H1 (cell line): ENCODE results near the gene MRPL19. TPM values are rescaled to one million over a fixed set of nuclear protein-coding genes. Genes with fewer than 3 reads are reported as not detected.
A peak's percentile ranks its signal among the peaks of the same experiment; 100 is the strongest.

Experiments
- CTCF ChIA-PET: fragments of 300-600 bp; sonication (Branson Sonifier 250); formaldehyde crosslinking; loops from one replicate; lab custom pipeline; 2021; ENCODE audit not compliant: partially characterized antibody; lab: Charles Lee
- POLR2A ChIA-PET: fragments of 300-600 bp; sonication (Branson Sonifier 250); formaldehyde crosslinking; loops from one replicate; lab custom pipeline; 2021; ENCODE audit warnings: inconsistent platforms; ENCODE audit not compliant: partially characterized antibody; lab: Charles Lee
- DNase-seq, 2 experiments: peaks; one replicate each; pipeline versions ENCODE4 v3.0.0 to v3.0.0-alpha.2; 2010 to 2022; ENCODE audit warnings: low spot score in 2 of 2, low read depth in 1 of 2, mixed read lengths in 1 of 2
- FAIRE-seq: peaks from 2 replicates; lab custom pipeline; 2011; peaks lifted over from hg19 to GRCh38; lab: Jason Lieb, UNC
- H2AFZ ChIP-seq: 2 replicates; pipeline ENCODE4 v1.8.1; 2012; ENCODE audit warnings: low read length, inconsistent platforms
- H2AK5ac ChIP-seq: 2 replicates; pipeline ENCODE4 v1.6.1; 2013; ENCODE audit warnings: low read depth, low read length
- H2BK120ac ChIP-seq: replicated peaks from 2 replicates; pipeline ENCODE3; 2013; ENCODE audit warnings: low read depth, low read length, inconsistent platforms
- H2BK12ac ChIP-seq: 2 replicates; pipeline ENCODE4 v1.6.1; 2013; ENCODE audit warnings: low read depth, low read length
- H2BK15ac ChIP-seq: 2 replicates; pipeline ENCODE4 v1.6.1; 2013; ENCODE audit warnings: low read length
- H2BK20ac ChIP-seq: 2 replicates; pipeline ENCODE4 v1.6.1; 2013; ENCODE audit warnings: low read length
- H2BK5ac ChIP-seq: 2 replicates; pipeline ENCODE4 v1.6.1; 2013; ENCODE audit warnings: low read depth, low read length
- H3K14ac ChIP-seq: 2 replicates; pipeline ENCODE4 v1.6.1; 2013; ENCODE audit warnings: inconsistent platforms; ENCODE audit not compliant: insufficient read length
- H3K18ac ChIP-seq: 2 replicates; pipeline ENCODE4 v1.6.1; 2013; ENCODE audit warnings: low read length; ENCODE audit errors: extremely low read depth
- H3K23ac ChIP-seq: 2 replicates; pipeline ENCODE4 v1.6.1; 2013; ENCODE audit warnings: inconsistent platforms; ENCODE audit not compliant: insufficient read length
- H3K23me2 ChIP-seq: 2 replicates; pipeline ENCODE4 v1.6.1; 2013; ENCODE audit warnings: low read depth, low read length
- H3K27ac ChIP-seq: 2 replicates; pipeline ENCODE4 v1.6.1; 2011; ENCODE audit warnings: low read depth, low read length, inconsistent platforms
- H3K27me3 ChIP-seq, 4 experiments: replicated peaks in 1 of 4; 1 replicate in 1 of 4; 2 replicates in 3 of 4; pipeline versions ENCODE4 v1.6.1 to v1.8.1; 2011 to 2013; ENCODE audit warnings: low read length in 3 of 4, mild to moderate bottlenecking in 3 of 4, inconsistent platforms in 2 of 4, mixed read lengths in 2 of 4, moderate library complexity in 1 of 4; ENCODE audit not compliant: control insufficient read depth in 3 of 4, insufficient read depth in 3 of 4; ENCODE audit errors: extremely low read depth in 1 of 4
- H3K36me3 ChIP-seq, 4 experiments: 2 replicates each; pipeline versions ENCODE4 v1.6.1 to v1.8.1; 2011 to 2013; ENCODE audit warnings: mild to moderate bottlenecking in 4 of 4, low read length in 3 of 4, moderate library complexity in 2 of 4, control low read depth in 1 of 4, inconsistent platforms in 1 of 4; ENCODE audit not compliant: insufficient read depth in 4 of 4, control insufficient read depth in 2 of 4
- H3K4ac ChIP-seq: replicated peaks from 2 replicates; pipeline ENCODE3; 2013; ENCODE audit warnings: low read length, low read depth, mixed read lengths, inconsistent platforms; ENCODE audit not compliant: insufficient read length
- H3K4me1 ChIP-seq, 4 experiments: replicated peaks in 1 of 4; 1 replicate in 1 of 4; 2 replicates in 3 of 4; pipeline versions ENCODE4 v1.6.1 to v1.8.1; 2011 to 2013; ENCODE audit warnings: low read length in 3 of 4, inconsistent platforms in 2 of 4, mixed read lengths in 1 of 4; ENCODE audit not compliant: insufficient read depth in 4 of 4, control insufficient read depth in 3 of 4
- H3K4me2 ChIP-seq, 2 experiments: 2 replicates each; pipeline versions ENCODE4 v1.6.1 to v1.8.1; 2011 to 2013; ENCODE audit warnings: low read depth in 2 of 2, low read length in 2 of 2, control low read depth in 1 of 2, inconsistent platforms in 1 of 2, mild to moderate bottlenecking in 1 of 2; ENCODE audit not compliant: insufficient read depth in 1 of 2
- H3K4me3 ChIP-seq, 4 experiments: fragments of 200-600, 300-600 bp in 1 of 4; sonication (generic), shearing (Covaris generic), sonication (Bioruptor Twin) in 1 of 4; 2 replicates each; pipeline versions ENCODE4 v1.5.1 to v1.8.1; 2011 to 2016; ENCODE audit warnings: low read length in 4 of 4, low read depth in 3 of 4, control low read depth in 2 of 4, inconsistent platforms in 2 of 4, mild to moderate bottlenecking in 2 of 4, mixed read lengths in 1 of 4, moderate library complexity in 1 of 4; ENCODE audit not compliant: insufficient read depth in 2 of 4; ENCODE audit errors: extremely low read depth in 1 of 4
- H3K56ac ChIP-seq: replicated peaks from 2 replicates; pipeline ENCODE3; 2013; ENCODE audit warnings: low read depth, mild to moderate bottlenecking, mixed read lengths, low read length, inconsistent platforms; ENCODE audit not compliant: insufficient read length
- H3K79me1 ChIP-seq: 2 replicates; pipeline ENCODE4 v1.6.1; 2013; ENCODE audit warnings: low read depth, low read length, control low read depth
- H3K79me2 ChIP-seq, 2 experiments: 2 replicates each; pipeline versions ENCODE4 v1.6.1 to v1.8.1; 2012 to 2013; ENCODE audit warnings: low read length in 2 of 2, mild to moderate bottlenecking in 2 of 2, inconsistent platforms in 1 of 2; ENCODE audit not compliant: insufficient read depth in 2 of 2, control insufficient read depth in 1 of 2
- H3K9ac ChIP-seq, 4 experiments: replicated peaks in 1 of 4; 1 replicate in 1 of 4; 2 replicates in 3 of 4; pipeline versions ENCODE4 v1.6.1 to v1.8.1; 2011 to 2013; ENCODE audit warnings: low read depth in 3 of 4, low read length in 3 of 4, control low read depth in 2 of 4, mild to moderate bottlenecking in 2 of 4, moderate library complexity in 2 of 4, inconsistent platforms in 1 of 4; ENCODE audit errors: extremely low read depth in 1 of 4
- H3K9me3 ChIP-seq, 2 experiments: 2 replicates each; pipeline versions ENCODE4 v1.6.1 to v1.8.1; 2012 to 2013; ENCODE audit warnings: mild to moderate bottlenecking in 2 of 2, moderate library complexity in 2 of 2, control low read depth in 1 of 2, inconsistent platforms in 1 of 2, low read depth in 1 of 2, low read length in 1 of 2, mixed read lengths in 1 of 2; ENCODE audit not compliant: insufficient read depth in 2 of 2
- H4K20me1 ChIP-seq, 2 experiments: replicated peaks in 1 of 2; 2 replicates each; pipeline versions ENCODE3 to v1.8.1; 2011 to 2013; ENCODE audit warnings: inconsistent platforms in 2 of 2, low read length in 2 of 2, mild to moderate bottlenecking in 1 of 2; ENCODE audit not compliant: insufficient read depth in 2 of 2, control insufficient read depth in 1 of 2
- H4K5ac ChIP-seq: 2 replicates; pipeline ENCODE4 v1.6.1; 2013; ENCODE audit warnings: low read length, low read depth, mixed read lengths, inconsistent platforms; ENCODE audit not compliant: insufficient read length
- H4K8ac ChIP-seq: 2 replicates; pipeline ENCODE4 v1.8.0; 2013; ENCODE audit warnings: mild to moderate bottlenecking, moderate library complexity, low read length, inconsistent platforms; ENCODE audit not compliant: insufficient read depth; ENCODE audit errors: extremely low read depth
- H4K91ac ChIP-seq: replicated peaks from 2 replicates; pipeline ENCODE3; 2013; ENCODE audit warnings: low read length, mixed read lengths, inconsistent platforms; ENCODE audit not compliant: insufficient read length
- BCL11A ChIP-seq, 2 experiments: IDR thresholded peaks; one replicate each; pipeline ENCODE4 v1.6.1; 2011; ENCODE audit warnings: low read depth in 2 of 2, low read length in 2 of 2, mild to moderate bottlenecking in 2 of 2
- MAX ChIP-seq: IDR thresholded peaks from 2 replicates; pipeline ENCODE4 v1.6.1; 2012; ENCODE audit warnings: inconsistent platforms
- RBBP5 ChIP-seq: IDR thresholded peaks from 2 replicates; pipeline ENCODE4 v1.7.1; 2012; ENCODE audit warnings: low read depth, mild to moderate bottlenecking, inconsistent platforms, low read length, moderate library complexity, borderline replicate concordance
- RNF2 ChIP-seq: fragments of 200-900, 300-1000 bp; sonication (generic); IDR thresholded peaks from 2 replicates; pipeline ENCODE4 v1.7.1; 2016; ENCODE audit warnings: borderline replicate concordance, low read depth, mild to moderate bottlenecking, antibody characterized with exemption, low read length; ENCODE audit not compliant: poor library complexity, severe bottlenecking; ENCODE audit errors: missing control alignments
- SP2 ChIP-seq: IDR thresholded peaks from 2 replicates; pipeline ENCODE4 v1.6.1; 2012; ENCODE audit warnings: mild to moderate bottlenecking, low read length, inconsistent platforms
- SRF ChIP-seq: IDR thresholded peaks from 2 replicates; pipeline ENCODE4 v1.6.1; 2011; ENCODE audit warnings: mild to moderate bottlenecking, low read depth, low read length, moderate library complexity
- SUZ12 ChIP-seq: fragments of 200-600 bp; sonication (generic); IDR thresholded peaks from 2 replicates; pipeline ENCODE4 v1.6.1; 2012; ENCODE audit warnings: mild to moderate bottlenecking, inconsistent platforms, low read length, moderate library complexity, mixed read lengths
- WGBS, 2 experiments: shearing (Covaris generic) in 1 of 2; methylation state at CpG; one replicate each; pipeline versions ENCODE4 v1.1.6 to v1.1.7; 2013 to 2015; ENCODE audit warnings: low lambda C conversion rate in 2 of 2, mixed read lengths in 2 of 2, inconsistent platforms in 1 of 2, low coverage in 1 of 2, missing lambda C conversion rate in 1 of 2; ENCODE audit not compliant: insufficient replicate concordance in 2 of 2, insufficient coverage in 1 of 2, insufficient read length in 1 of 2; ENCODE audit errors: extremely low coverage in 1 of 2, missing lambda C conversion rate in 1 of 2; 5-methylcytosine and 5-hydroxymethylcytosine counted together
- polyA plus RNA-seq, 7 experiments: library from polyadenylated mRNA; depleted of rRNA in 3 of 7; stranded (reverse) in 5 of 7; unstranded in 2 of 7; fragments of >200 nt in 5 of 7; fragments of 200-250 nt in 2 of 7; gene quantifications; 1 replicate in 5 of 7; 2 replicates in 1 of 7; 4 replicates in 1 of 7; pipeline versions ENCODE4 v1.2.1 to v1.2.3, GENCODE V29; 2011 to 2013; ENCODE audit warnings: missing spikeins in 2 of 7, mixed read lengths in 2 of 7
- total RNA-seq: library from RNA; stranded (reverse); fragmentation: NEBNext Ultra II Directional; extraction: Animal tissue kit (Norgen Biotek cat#: 25700); gene quantifications from 2 replicates; pipeline ENCODE4 v1.2.1, GENCODE V29; 2021

The MRPL19 gene
- total and polyA plus RNA-seq, 2 of the 8 experiments (the other 6 are each of a cell fraction or from before 2014, with no cell fraction given), result 18.1 to 75.2 TPM

- H3K79me1 ChIP-seq, result 0 out of 2 replicates have a peak, but pooled peaks cover 2% of the 10 kb centered on the region
- no peaks in the 10 kb centered on the region; the same call in 1 of the 2 replicates for H3K23me2 ChIP-seq
- peak within 1 kb of the TSS; percentile 54; the same call in 1 of the 2 replicates for H2BK5ac ChIP-seq
- no peak within 1 kb of the TSS for H2BK12ac ChIP-seq
- peak within 1 kb of the TSS; percentile 80 for H3K27ac ChIP-seq
- H3K4me2 ChIP-seq, result peak within 1 kb of the TSS; percentile 73 to 74
- H3K36me3 ChIP-seq, result peaks cover under 1 to 9% (median 3%) of the 10 kb centered on the region in 4 experiments; a peak in 2 of 8 replicates
- peak within 1 kb of the TSS; percentile 96 for H4K8ac ChIP-seq
- H3K4ac ChIP-seq, result no peak within 1 kb of the TSS
- H3K79me2 ChIP-seq, result peaks cover 0 to 20% of the 10 kb centered on the region in 2 experiments; a peak in 2 of 4 replicates
- H2BK20ac ChIP-seq, result no peak within 1 kb of the TSS
- FAIRE-seq, result no peak
- peak within 1 kb of the TSS; percentile 74 to 83 (median 80) for H3K9ac ChIP-seq
- peak within 1 kb of the TSS; percentile 81 for H4K5ac ChIP-seq
- peaks cover 0 to 4% (median 2%) of the 10 kb centered on the region in 4 experiments; a peak in 2 of 7 replicates for H3K4me1 ChIP-seq
- peak within 1 kb of the TSS; percentile 59 to 80 (median 68) for H3K4me3 ChIP-seq
- ChIA-PET CTCF (no interaction called here), POLR2A (interaction anchor here (0.6 to 1.4 kb wide), 7 partner anchors 11 to 289 kb away, joined by 3 to 4 read pairs (median 4); partner anchors contain the start of gene MRPL19)
- H3K9me3 ChIP-seq, result no peaks in the 10 kb centered on the region; a peak in 1 of 4 replicates
- H3K18ac ChIP-seq, result 0 out of 2 replicates have a peak within 1 kb of the TSS, but pooled peaks have one; percentile 9
- no peaks in the 10 kb centered on the region for H4K20me1 ChIP-seq
- 5% methylated on average over 54 of the region's 66 CpGs; no CpG with 5 or more reads in 1 of the 2 experiments for WGBS, 2 experiments
- DNase-seq, result peak; percentile 58 to 86
- H3K56ac ChIP-seq, result no peak within 1 kb of the TSS
- H3K14ac ChIP-seq, result no peak within 1 kb of the TSS
- no peak within 1 kb of the TSS for H2BK120ac ChIP-seq
- H3K23ac ChIP-seq, result no peak within 1 kb of the TSS
- H2AFZ ChIP-seq, result peak within 1 kb of the TSS; percentile 98
- no peak within 1 kb of the TSS for H2BK15ac ChIP-seq
- no peaks in the 10 kb centered on the region for H3K27me3 ChIP-seq
- H4K91ac ChIP-seq, result no peak within 1 kb of the TSS
- no peak within 1 kb of the TSS for H2AK5ac ChIP-seq
- TF ChIP-seq RBBP5, result peak; percentile 98
- no peak for TF ChIP-seq SRF
- no peak for TF ChIP-seq RNF2
- no peak for TF ChIP-seq SUZ12
- TF ChIP-seq SP2, result no peak
- no peak for TF ChIP-seq BCL11A (IDR thresholded peaks at IDR 0.05; ENCODE audit: low read depth in 2 of 2, low read length in 2 of 2)
- TF ChIP-seq MAX, result peak; percentile 98
These were observed 64.1 kb downstream of the MRPL19 start, which contains the start of gene GCFC2 for GRCh38 chr2:75710577-75711253. Gene GCFC2, minus strand, starts transcription at chr2:75710915. Its CDS starts 60 bp downstream, at chr2:75710855.
